GM19397 (cell line): ENCODE measurements around the gene MAB21L3.

ENCODE experiments used
- ATAC-seq: cut with Tn5 transposase; IDR thresholded peaks from one replicate; pipeline ENCODE4 v1.9.1; 2021; ENCODE audit warnings: mild to moderate bottlenecking, moderate library complexity; ENCODE audit not compliant: unreplicated experiment

Gene MAB21L3

GRCh38 chr1:116110567-116111523 lies at the start of gene MAB21L3:
Gene MAB21L3, plus strand, starts transcription at chr1:116111399. Its CDS starts 1,217 bp downstream, at chr1:116112616.
- peak; percentile 64 for ATAC-seq

GRCh38 chr1:116062201-116062600 lies 49.0 kb upstream of the MAB21L3 start:
- no peak for ATAC-seq

GRCh38 chr1:116064616-116065015 lies 46.6 kb upstream of the MAB21L3 start:
- no peak for ATAC-seq

- no peak for ATAC-seq
Observed at GRCh38 chr1:116066868-116067565, 44.2 kb upstream of the MAB21L3 start.

- ATAC-seq, result no peak
Observed at GRCh38 chr1:116067566-116067890, 43.7 kb upstream of the MAB21L3 start.

GRCh38 chr1:116075575-116075974 lies 35.6 kb upstream of the MAB21L3 start:
- no peak for ATAC-seq

- no peak for ATAC-seq
Observed at GRCh38 chr1:116075990-116076389, 35.2 kb upstream of the MAB21L3 start.

- no peak for ATAC-seq
Observed at GRCh38 chr1:116076831-116077230, 34.4 kb upstream of the MAB21L3 start.

GRCh38 chr1:116078699-116079223 lies 32.4 kb upstream of the MAB21L3 start:
- no peak for ATAC-seq

- ATAC-seq, result no peak
Observed at GRCh38 chr1:116087628-116088027, 23.6 kb upstream of the MAB21L3 start.

- ATAC-seq, result no peak
Observed at GRCh38 chr1:116089870-116090269, 21.3 kb upstream of the MAB21L3 start.

- no peak for ATAC-seq
Observed at GRCh38 chr1:116091083-116091482, 20.1 kb upstream of the MAB21L3 start.

- ATAC-seq, result no peak
Observed at GRCh38 chr1:116092752-116093489, 18.3 kb upstream of the MAB21L3 start.

- ATAC-seq, result no peak
Observed at GRCh38 chr1:116095027-116095426, 16.2 kb upstream of the MAB21L3 start.

- ATAC-seq, result no peak
Observed at GRCh38 chr1:116096013-116096618, 15.1 kb upstream of the MAB21L3 start.

GRCh38 chr1:116097626-116098025 lies 13.6 kb upstream of the MAB21L3 start:
- ATAC-seq, result no peak

GRCh38 chr1:116099379-116099778 lies 11.8 kb upstream of the MAB21L3 start:
- ATAC-seq, result no peak

GRCh38 chr1:116099919-116100318 lies 11.3 kb upstream of the MAB21L3 start:
- ATAC-seq, result no peak

- ATAC-seq, result no peak
Observed at GRCh38 chr1:116104667-116105066, 6.5 kb upstream of the MAB21L3 start.

- no peak for ATAC-seq
Observed at GRCh38 chr1:116105996-116106395, 5.2 kb upstream of the MAB21L3 start.

GRCh38 chr1:116106646-116107045 lies 4.6 kb upstream of the MAB21L3 start:
- ATAC-seq, result no peak
